ENCODE data around the gene LGALS12.

DNA sequence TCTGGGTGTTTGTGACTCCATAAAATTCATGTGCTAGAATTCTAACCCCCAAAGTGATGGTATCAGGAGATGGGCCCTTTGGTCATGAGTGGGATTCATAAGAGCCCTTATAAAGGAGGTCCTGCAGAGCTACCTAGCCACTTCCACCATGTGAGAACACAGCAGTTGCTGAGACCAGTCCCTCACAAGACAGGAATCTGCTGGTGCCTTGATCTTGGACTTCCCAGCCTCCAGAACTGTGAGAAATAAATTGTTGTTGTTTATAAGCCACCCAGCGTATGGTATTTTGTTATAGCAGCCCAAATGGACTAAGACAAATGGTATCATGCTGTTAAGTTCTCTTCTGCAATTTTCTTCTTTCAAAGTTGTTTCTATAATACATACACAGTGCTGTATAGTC, 13.4 kb upstream of the LGALS12 start:
- TF ChIP-seq, protein P1, sequence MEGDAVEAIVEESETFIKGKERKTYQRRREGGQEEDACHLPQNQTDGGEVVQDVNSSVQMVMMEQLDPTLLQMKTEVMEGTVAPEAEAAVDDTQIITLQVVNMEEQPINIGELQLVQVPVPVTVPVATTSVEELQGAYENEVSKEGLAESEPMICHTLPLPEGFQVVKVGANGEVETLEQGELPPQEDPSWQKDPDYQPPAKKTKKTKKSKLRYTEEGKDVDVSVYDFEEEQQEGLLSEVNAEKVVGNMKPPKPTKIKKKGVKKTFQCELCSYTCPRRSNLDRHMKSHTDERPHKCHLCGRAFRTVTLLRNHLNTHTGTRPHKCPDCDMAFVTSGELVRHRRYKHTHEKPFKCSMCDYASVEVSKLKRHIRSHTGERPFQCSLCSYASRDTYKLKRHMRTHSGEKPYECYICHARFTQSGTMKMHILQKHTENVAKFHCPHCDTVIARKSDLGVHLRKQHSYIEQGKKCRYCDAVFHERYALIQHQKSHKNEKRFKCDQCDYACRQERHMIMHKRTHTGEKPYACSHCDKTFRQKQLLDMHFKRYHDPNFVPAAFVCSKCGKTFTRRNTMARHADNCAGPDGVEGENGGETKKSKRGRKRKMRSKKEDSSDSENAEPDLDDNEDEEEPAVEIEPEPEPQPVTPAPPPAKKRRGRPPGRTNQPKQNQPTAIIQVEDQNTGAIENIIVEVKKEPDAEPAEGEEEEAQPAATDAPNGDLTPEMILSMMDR (IDR thresholded peaks at IDR 0.05): no peak
- no peak for TF ChIP-seq POLR2A (IDR thresholded peaks at IDR 0.05)
